Right lobe of liver (tissue), 6 donors: ENCODE data around the gene PAQR4. TPM values are rescaled to one million over a fixed set of nuclear protein-coding genes. Genes with fewer than 3 reads are reported as not detected.

Experiments
- ATAC-seq, 4 donors: fragments of 200-7000 bp; cut with Tn5 transposase; one replicate each; pipeline ENCODE4 v1.9.1; 2020; ENCODE audit warnings: mild to moderate bottlenecking in 4 of 4, moderate library complexity in 4 of 4
- DNase-seq, 3 donors: peaks; one replicate each; pipeline ENCODE4 v3.0.0-alpha.2; 2020
- H3K27ac ChIP-seq, 3 donors: fragments of 200-600 bp; one replicate each; pipeline ENCODE4 v1.8.0; 2022
- H3K27me3 ChIP-seq, 2 donors: fragments of 200-600 bp; one replicate each; pipeline ENCODE4 v1.8.0; 2022
- H3K36me3 ChIP-seq, 4 donors: fragments of 200-600 bp; sonication (generic) in 1 of 4; one replicate each; pipeline versions ENCODE4 v1.5.1 to v1.8.0; 2017 to 2022; ENCODE audit warnings: control low read depth in 1 of 4
- H3K4me1 ChIP-seq, 4 donors: fragments of 200-600 bp; sonication (generic) in 1 of 4; one replicate each; pipeline versions ENCODE4 v1.5.1 to v1.8.0; 2017 to 2022; ENCODE audit warnings: control low read depth in 1 of 4
- H3K4me3 ChIP-seq, 3 donors: fragments of 200-600 bp; one replicate each; pipeline ENCODE4 v1.8.0; 2022
- H3K9me3 ChIP-seq, 4 donors: fragments of 200-600 bp; sonication (generic) in 1 of 4; one replicate each; pipeline versions ENCODE4 v1.5.1 to v1.8.0; 2017 to 2022; ENCODE audit warnings: control low read depth in 1 of 4
- POLR2A ChIP-seq: fragments of 450-650 bp; IDR thresholded peaks from one replicate; pipeline ENCODE4 v1.6.1; 2017; ENCODE audit warnings: antibody characterized with exemption, mild to moderate bottlenecking
- WGBS: methylation state at CpG from one replicate; pipeline ENCODE4 v1.1.6; 2018; ENCODE audit warnings: low coverage, low lambda C conversion rate; ENCODE audit not compliant: insufficient coverage; ENCODE audit errors: missing lambda C conversion rate; 5-methylcytosine and 5-hydroxymethylcytosine counted together
- intact Hi-C, 2 donors: fragments of 100-400 bp; cut with DNase I; formaldehyde crosslinking; loops; one replicate each; pipeline versions ENCODE4 v1.11.2 to v1.14.1; 2022
- total RNA-seq, 6 experiments: library from RNA; depleted of rRNA in 2 of 6; stranded (reverse); fragments of >200 nt in 2 of 6; fragmentation: NEBNext Ultra II Directional in 3 of 6; extraction: Animal tissue kit (Norgen Biotek cat#: 25700) in 3 of 6; gene quantifications; one replicate each; pipeline versions ENCODE4 v1.1.0 to v1.2.4, GENCODE V29; 2016 to 2023
- TF ChIP-seq, protein P1 (sequence below), 4 donors: fragments of 200-600 bp in 3 of 4; fragments of 450-650 bp in 1 of 4; IDR thresholded peaks; one replicate each; pipeline versions ENCODE4 v1.5.1 to v1.8.0; 2016 to 2022; ENCODE audit warnings: antibody characterized with exemption in 4 of 4, mild to moderate bottlenecking in 2 of 4
- donor health status: DM: no; HTN: yes; CAD: no.
- donor health status: DM: no; HTN: no; CAD: no.
- donor health status: DM: no; HTN: no; CAD: no.
- donor health status: DM: no; HTN: yes; CAD: no.
- donor health status: DM: no; HTN: yes; CAD: no.

The PAQR4 gene
- total RNA-seq, 6 experiments from 2014 or later = 0.93 to 6.1 (median 3.3) TPM

GRCh38 chr16:2950353-2950724 is 18.8 kb upstream of the PAQR4 start:
- 96% methylated on average over 6 of the region's 13 CpGs for WGBS
- ATAC-seq (no peak), DNase-seq (no peak)
- no peaks in the 10 kb centered on the region for H3K9me3 ChIP-seq
- H3K4me3 ChIP-seq = no peak overlapping the region
- intact Hi-C loops = no loop called here
- H3K27me3 ChIP-seq = peaks cover 0 to 6% of the 10 kb centered on the region in 2 donors
- no peaks in the 10 kb centered on the region for H3K36me3 ChIP-seq
- H3K4me1 ChIP-seq = no peaks in the 10 kb centered on the region
- TF ChIP-seq, protein P1, sequence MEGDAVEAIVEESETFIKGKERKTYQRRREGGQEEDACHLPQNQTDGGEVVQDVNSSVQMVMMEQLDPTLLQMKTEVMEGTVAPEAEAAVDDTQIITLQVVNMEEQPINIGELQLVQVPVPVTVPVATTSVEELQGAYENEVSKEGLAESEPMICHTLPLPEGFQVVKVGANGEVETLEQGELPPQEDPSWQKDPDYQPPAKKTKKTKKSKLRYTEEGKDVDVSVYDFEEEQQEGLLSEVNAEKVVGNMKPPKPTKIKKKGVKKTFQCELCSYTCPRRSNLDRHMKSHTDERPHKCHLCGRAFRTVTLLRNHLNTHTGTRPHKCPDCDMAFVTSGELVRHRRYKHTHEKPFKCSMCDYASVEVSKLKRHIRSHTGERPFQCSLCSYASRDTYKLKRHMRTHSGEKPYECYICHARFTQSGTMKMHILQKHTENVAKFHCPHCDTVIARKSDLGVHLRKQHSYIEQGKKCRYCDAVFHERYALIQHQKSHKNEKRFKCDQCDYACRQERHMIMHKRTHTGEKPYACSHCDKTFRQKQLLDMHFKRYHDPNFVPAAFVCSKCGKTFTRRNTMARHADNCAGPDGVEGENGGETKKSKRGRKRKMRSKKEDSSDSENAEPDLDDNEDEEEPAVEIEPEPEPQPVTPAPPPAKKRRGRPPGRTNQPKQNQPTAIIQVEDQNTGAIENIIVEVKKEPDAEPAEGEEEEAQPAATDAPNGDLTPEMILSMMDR (IDR thresholded peaks at IDR 0.05) = no peak
- TF ChIP-seq POLR2A = no peak
- no peak overlapping the region for H3K27ac ChIP-seq

DNA sequence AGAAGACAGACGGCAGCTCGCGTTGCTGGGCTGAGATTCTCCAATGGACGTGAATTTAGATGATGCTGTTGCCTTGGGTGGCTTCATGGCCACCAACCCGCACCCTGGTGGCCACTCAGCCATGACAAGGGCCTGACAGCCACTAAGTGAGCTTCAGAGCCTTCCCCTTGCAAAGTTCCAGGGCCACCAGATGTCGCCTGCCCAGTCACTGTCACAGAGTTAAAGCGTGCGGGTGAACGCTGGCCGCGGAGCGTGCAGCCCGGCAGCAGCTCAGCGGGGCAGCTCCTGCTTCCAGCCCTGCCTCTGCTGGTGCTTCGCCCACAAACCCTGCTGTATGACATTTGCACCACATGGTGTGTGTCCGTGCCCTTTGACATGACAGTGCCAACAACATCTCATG is 18.4 kb upstream of the PAQR4 start:
- DNase-seq (no peak), ATAC-seq (no peak)
- Histone ChIP-seq H3K4me3 (no peak overlapping the region), H3K4me1 (no peaks in the 10 kb centered on the region), H3K27me3 (peaks cover 0 to 9% of the 10 kb centered on the region in 2 donors), H3K9me3 (no peaks in the 10 kb centered on the region), H3K36me3 (no peaks in the 10 kb centered on the region), H3K27ac (no peak overlapping the region)
- 87% methylated on average over 13 of the region's 16 CpGs for WGBS
- intact Hi-C loops = no loop called here
- TF ChIP-seq POLR2A = no peak
- TF ChIP-seq, protein P1 (IDR thresholded peaks at IDR 0.05) = no peak

DNA sequence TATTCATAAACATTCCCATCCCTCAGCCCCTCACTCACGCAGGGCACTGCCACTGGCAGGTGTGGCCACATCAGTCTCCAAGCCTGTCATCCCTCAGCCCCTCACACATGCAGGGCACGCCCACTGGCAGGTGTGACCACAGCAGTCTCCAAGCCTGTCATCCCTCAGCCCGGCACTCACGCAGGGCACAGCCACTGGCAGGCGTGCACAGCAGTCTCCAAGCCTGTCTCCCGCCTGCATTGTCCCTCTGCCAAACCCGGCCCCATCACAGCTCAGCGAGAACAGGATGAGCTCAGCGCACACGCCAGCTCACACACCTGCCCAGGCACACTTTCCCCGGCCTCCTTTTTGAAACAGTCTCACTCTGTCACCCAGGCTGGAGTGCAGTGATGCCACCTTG is 16.5 kb upstream of the PAQR4 start:
- no peak overlapping the region for H3K27ac ChIP-seq

DNA sequence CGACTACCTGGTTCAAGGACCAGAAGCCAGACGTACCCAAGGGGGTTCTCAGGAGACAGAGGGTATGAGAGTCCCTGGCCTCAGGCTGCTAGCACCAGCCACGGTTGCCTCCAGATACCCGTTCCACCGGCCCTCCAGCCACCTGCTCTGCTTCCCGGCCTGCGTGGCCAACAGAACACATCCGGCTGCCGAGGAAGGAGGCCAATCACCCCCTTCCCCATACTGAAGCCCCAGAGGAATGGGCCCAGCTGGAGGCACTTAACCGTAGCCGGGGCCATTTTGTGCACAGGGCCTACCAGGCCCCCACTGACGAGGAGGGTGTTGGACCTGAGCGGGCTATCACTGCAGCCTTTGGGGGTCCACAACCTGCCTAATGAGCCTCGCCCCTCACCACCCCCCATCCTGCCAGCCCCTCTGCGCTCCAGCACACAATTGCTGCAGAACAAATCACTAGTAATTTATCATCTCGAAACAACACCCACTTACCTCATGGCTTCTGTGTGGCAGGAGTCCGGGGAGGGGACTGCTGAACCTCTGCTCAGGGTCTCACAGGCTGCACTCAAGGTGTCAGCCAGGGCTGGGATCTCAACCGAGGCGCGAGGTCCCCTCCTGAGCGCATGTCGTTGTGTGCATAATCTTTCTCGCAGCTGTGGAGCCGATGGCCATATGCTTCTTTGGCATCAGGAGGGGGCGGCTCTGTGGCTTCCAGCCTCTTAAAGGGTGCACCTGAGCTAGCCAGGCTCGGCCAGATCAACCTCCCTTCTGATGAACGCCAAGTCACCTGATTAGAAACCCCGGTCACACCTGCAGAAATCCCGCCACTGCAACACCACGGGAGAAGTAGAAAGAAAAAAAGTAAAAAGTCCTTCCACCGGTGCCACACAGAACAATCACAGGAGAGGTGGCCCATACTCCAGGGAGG is 15.2 kb upstream of the PAQR4 start:
- intact Hi-C loops = no loop called here
- no peak for TF ChIP-seq POLR2A
- TF ChIP-seq, protein P1 (IDR thresholded peaks at IDR 0.05) = no peak
- no peak overlapping the region for H3K4me3 ChIP-seq
- H3K27me3 ChIP-seq = peaks cover 0 to 9% of the 10 kb centered on the region in 2 donors
- no peak for DNase-seq
- no peak for ATAC-seq
- 40% methylated on average over 8 of the region's 31 CpGs for WGBS
- H3K36me3 ChIP-seq = no peaks in the 10 kb centered on the region
- H3K9me3 ChIP-seq = no peaks in the 10 kb centered on the region
- no peak overlapping the region for H3K27ac ChIP-seq
- no peaks in the 10 kb centered on the region for H3K4me1 ChIP-seq

More for the DNA sequence above, 16.5 kb upstream of the PAQR4 start:
- ATAC-seq (no peak), DNase-seq (no peak)
- 38% methylated on average over 5 of the region's 11 CpGs for whole genome bisulfite sequencing
- TF ChIP-seq, protein P1 (IDR thresholded peaks at IDR 0.05) = no peak
- no peak for TF ChIP-seq POLR2A
- H3K9me3 ChIP-seq = no peaks in the 10 kb centered on the region
- H3K27me3 ChIP-seq = peaks cover 0 to 9% of the 10 kb centered on the region in 2 donors
- no peaks in the 10 kb centered on the region for H3K4me1 ChIP-seq
- no peak overlapping the region for H3K4me3 ChIP-seq
- intact Hi-C loops = no loop called here
- no peaks in the 10 kb centered on the region for H3K36me3 ChIP-seq
